Lower leg skin (tissue), 4 donors: ENCODE data around the gene XPA. TPM values are rescaled to one million over a fixed set of nuclear protein-coding genes. Genes with fewer than 3 reads are reported as not detected.

ENCODE experiments used
- DNase-seq, 2 donors: peaks; one replicate each; pipeline ENCODE4 v3.0.0-alpha.2; 2019; ENCODE audit warnings: low spot score in 2 of 2
- H3K4me3 ChIP-seq: fragments of 200-600 bp; sonication (generic); 2 replicates; pipeline ENCODE4 v1.5.1; 2017; ENCODE audit warnings: mild to moderate bottlenecking, low read depth; ENCODE audit not compliant: poor library complexity, severe bottlenecking
- POLR2A ChIP-seq, 2 donors: fragments of 450-650 bp; IDR thresholded peaks; one replicate each; pipeline ENCODE4 v1.6.1; 2016 to 2017; ENCODE audit warnings: antibody characterized with exemption in 2 of 2, mild to moderate bottlenecking in 1 of 2, moderate library complexity in 1 of 2
- WGBS, 2 donors: methylation state at CpG; one replicate each; pipeline ENCODE4 v1.1.5; 2018; 5-methylcytosine and 5-hydroxymethylcytosine counted together
- intact Hi-C: fragments of 100-400 bp; cut with DNase I; formaldehyde crosslinking; loops from one replicate; pipeline ENCODE4 v1.15.0; 2023; ENCODE audit warnings: low total_unique reads
- total RNA-seq, 4 donors: library from RNA; depleted of rRNA; stranded (reverse); fragments of >200 nt; gene quantifications; one replicate each; pipeline ENCODE4 v1.1.0, GENCODE V29; 2016
- TF ChIP-seq, protein P1 (sequence below), 3 donors: fragments of 450-650 bp; IDR thresholded peaks; one replicate each; pipeline ENCODE4 v1.5.1; 2016; ENCODE audit warnings: antibody characterized with exemption in 3 of 3, mild to moderate bottlenecking in 3 of 3, moderate library complexity in 2 of 3

XPA gene
- total RNA-seq, 4 donors from 2014 or later: 9.7 to 16.5 (median 14.1) TPM

GRCh38 chr9:97673922-97674321 is 23.2 kb downstream of the XPA start:
- no peak for DNase-seq
- TF ChIP-seq, protein P1, sequence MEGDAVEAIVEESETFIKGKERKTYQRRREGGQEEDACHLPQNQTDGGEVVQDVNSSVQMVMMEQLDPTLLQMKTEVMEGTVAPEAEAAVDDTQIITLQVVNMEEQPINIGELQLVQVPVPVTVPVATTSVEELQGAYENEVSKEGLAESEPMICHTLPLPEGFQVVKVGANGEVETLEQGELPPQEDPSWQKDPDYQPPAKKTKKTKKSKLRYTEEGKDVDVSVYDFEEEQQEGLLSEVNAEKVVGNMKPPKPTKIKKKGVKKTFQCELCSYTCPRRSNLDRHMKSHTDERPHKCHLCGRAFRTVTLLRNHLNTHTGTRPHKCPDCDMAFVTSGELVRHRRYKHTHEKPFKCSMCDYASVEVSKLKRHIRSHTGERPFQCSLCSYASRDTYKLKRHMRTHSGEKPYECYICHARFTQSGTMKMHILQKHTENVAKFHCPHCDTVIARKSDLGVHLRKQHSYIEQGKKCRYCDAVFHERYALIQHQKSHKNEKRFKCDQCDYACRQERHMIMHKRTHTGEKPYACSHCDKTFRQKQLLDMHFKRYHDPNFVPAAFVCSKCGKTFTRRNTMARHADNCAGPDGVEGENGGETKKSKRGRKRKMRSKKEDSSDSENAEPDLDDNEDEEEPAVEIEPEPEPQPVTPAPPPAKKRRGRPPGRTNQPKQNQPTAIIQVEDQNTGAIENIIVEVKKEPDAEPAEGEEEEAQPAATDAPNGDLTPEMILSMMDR (IDR thresholded peaks at IDR 0.05): no peak
- 62 to 93% methylated on average over 3 of the region's 3 CpGs for WGBS, 2 donors
- H3K4me3 ChIP-seq: no peak overlapping the region
- intact Hi-C loops: no loop called here

GRCh38 chr9:97672403-97672802 is 24.7 kb downstream of the XPA start:
- intact Hi-C loops: no loop called here
- no peak for DNase-seq
- TF ChIP-seq, protein P1 (IDR thresholded peaks at IDR 0.05): no peak
- TF ChIP-seq POLR2A (IDR thresholded peaks at IDR 0.05): no peak
- H3K4me3 ChIP-seq: no peak overlapping the region
- WGBS, 2 donors: 93 to 97% methylated on average over 3 of the region's 3 CpGs

- no peak for DNase-seq
- TF ChIP-seq, protein P1 (IDR thresholded peaks at IDR 0.05): no peak
- TF ChIP-seq POLR2A (IDR thresholded peaks at IDR 0.05): no peak
- H3K4me3 ChIP-seq: no peak overlapping the region
- WGBS, 2 donors: 46 to 80% methylated on average over 3 of the region's 3 CpGs
- intact Hi-C loops: no loop called here
Observed at GRCh38 chr9:97670586-97670985, 26.6 kb downstream of the XPA start.

GRCh38 chr9:97668485-97668884 is 28.7 kb downstream of the XPA start:
- H3K4me3 ChIP-seq: no peak overlapping the region
- TF ChIP-seq, protein P1 (IDR thresholded peaks at IDR 0.05): no peak
- TF ChIP-seq POLR2A (IDR thresholded peaks at IDR 0.05): no peak
- no peak for DNase-seq
- 64 to 95% methylated on average over 3 of the region's 3 CpGs for WGBS, 2 donors
- intact Hi-C loops: no loop called here

- H3K4me3 ChIP-seq: no peak overlapping the region
- intact Hi-C loops: no loop called here
- no peak for DNase-seq
- WGBS, 2 donors: 81 to 86% methylated on average over 5 of the region's 5 CpGs
- no peak for TF ChIP-seq POLR2A (IDR thresholded peaks at IDR 0.05)
- TF ChIP-seq, protein P1 (IDR thresholded peaks at IDR 0.05): no peak
Observed at GRCh38 chr9:97666907-97667686, 30.0 kb downstream of the XPA start.

DNA sequence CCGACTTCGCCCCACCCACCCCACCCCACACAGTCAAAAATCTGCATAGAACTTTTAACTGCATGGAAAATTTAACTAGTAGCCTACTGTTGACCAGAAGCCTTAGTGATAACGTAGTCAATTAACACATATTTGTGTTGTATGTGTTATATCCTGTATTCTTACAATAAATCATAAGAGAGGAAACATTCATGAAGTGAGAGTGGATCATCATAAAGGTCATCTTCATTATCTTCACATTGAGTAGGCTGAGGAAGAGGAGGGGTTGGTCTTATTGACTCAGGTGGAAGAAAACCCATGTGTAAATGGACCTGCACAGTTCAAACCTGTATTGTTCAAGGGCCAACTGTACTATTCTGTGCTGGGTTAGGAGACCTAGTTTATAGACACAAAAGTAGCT is 31.4 kb downstream of the XPA start:
- intact Hi-C loops: no loop called here
- TF ChIP-seq, protein P1 (IDR thresholded peaks at IDR 0.05): no peak
- TF ChIP-seq POLR2A (IDR thresholded peaks at IDR 0.05): no peak
- no peak for DNase-seq
- H3K4me3 ChIP-seq: no peak overlapping the region
- 91 to 94% methylated on average over 3 of the region's 3 CpGs for WGBS, 2 donors
